HepG2 (cell line): ENCODE measurements around the gene FBXL7. TPM values are rescaled to one million over a fixed set of nuclear protein-coding genes. Genes with fewer than 3 reads are reported as not detected.

Experiments
- ATM ChIP-seq: fragments of 450-650 bp; IDR thresholded peaks from 2 replicates; pipeline ENCODE4 v1.7.1; 2017; ENCODE audit warnings: mild to moderate bottlenecking, borderline replicate concordance
- KAT7 ChIP-seq: IDR thresholded peaks from 2 replicates; pipeline ENCODE4 v1.6.1; 2018; ENCODE audit warnings: borderline replicate concordance, missing compliant biosample characterization
- RERE ChIP-seq: IDR thresholded peaks from 2 replicates; pipeline ENCODE4 v1.6.1; 2016; ENCODE audit warnings: low read depth, missing genetic modification reagents, missing compliant biosample characterization
- TP53 ChIP-seq: sonication (generic); formaldehyde crosslinking; conservative IDR thresholded peaks from 2 replicates; pipeline ENCODE4 v1.4.0; 2020; ENCODE audit warnings: missing genetic modification reagents
- ZFP36L1 ChIP-seq: sonication (generic); formaldehyde crosslinking; IDR thresholded peaks from 2 replicates; pipeline ENCODE4 v1.8.0; 2022; ENCODE audit warnings: mild to moderate bottlenecking, missing genetic modification reagents, moderate library complexity
- ZMAT3 ChIP-seq: sonication (generic); formaldehyde crosslinking; conservative IDR thresholded peaks from 2 replicates; pipeline ENCODE4 v1.7.0; 2021; ENCODE audit warnings: missing genetic modification reagents
- ZNF33B ChIP-seq: sonication (generic); formaldehyde crosslinking; IDR thresholded peaks from 2 replicates; pipeline ENCODE4 v1.5.1; 2020; ENCODE audit warnings: mild to moderate bottlenecking, missing genetic modification reagents
- ZNF770 ChIP-seq: sonication (generic); formaldehyde crosslinking; IDR thresholded peaks from 2 replicates; pipeline ENCODE4 v1.5.0; 2020; ENCODE audit warnings: mild to moderate bottlenecking, missing genetic modification reagents
- polyA plus RNA-seq, 8 experiments: library from polyadenylated mRNA; depleted of rRNA in 3 of 8; stranded (reverse) in 7 of 8; unstranded in 1 of 8; fragments of >200 nt; fragmentation: Illumina TruSeq in 4 of 8; extraction: Trizol in 4 of 8; gene quantifications; 2 replicates each; pipeline versions ENCODE4 v1.2.1 to v1.2.3, GENCODE V29; 2011 to 2016; ENCODE audit warnings: low read depth in 4 of 8, missing spikeins in 1 of 8, mixed read lengths in 1 of 8; ENCODE audit not compliant: insufficient read depth in 1 of 8
- total RNA-seq, 5 experiments: library from RNA; depleted of rRNA; stranded (reverse); fragments of >200 nt; fragmentation: Illumina TruSeq; extraction: Trizol; gene quantifications; 2 replicates each; pipeline ENCODE4 v1.2.3, GENCODE V29; 2016; ENCODE audit warnings: low read depth in 1 of 5

The FBXL7 gene
- total and polyA plus RNA-seq, 2 of the 13 experiments (the other 11 are each of a cell fraction or from before 2014, with no cell fraction given), result 0.07 TPM; not detected in 1

GRCh38 chr5:15538516-15538915 lies 38.5 kb downstream of the FBXL7 start (continued):
- TF ChIP-seq TP53 (CRISPR knock-in tag) (no peak), ZMAT3 (CRISPR knock-in tag) (no peak), KAT7 (CRISPR knock-in tag) (no peak), ZNF33B (CRISPR knock-in tag) (no peak), ATM (no peak), RERE (CRISPR knock-in tag) (no peak), ZNF770 (CRISPR knock-in tag) (no peak), ZFP36L1 (CRISPR knock-in tag) (no peak)
